Tibial artery (tissue), 4 donors: ENCODE measurements around the gene INO80.
A peak's percentile ranks its signal among the peaks of the same experiment; 100 is the strongest.
"Not testable (repeated sequence)": the region's sequence is repeated elsewhere in the genome, so short reads cannot be mapped to it uniquely, and the experiment has no call there.

Experiments
- DNase-seq, 2 donors: peaks; one replicate each; pipeline ENCODE4 v3.0.0-alpha.2; 2019
- H3K27ac ChIP-seq, 2 donors: fragments of 200-600 bp; sonication (generic) in 1 of 2; 1 replicate in 1 of 2; 2 replicates in 1 of 2; pipeline ENCODE4 v1.5.1; 2018 to 2019; ENCODE audit warnings: mild to moderate bottlenecking in 1 of 2
- H3K27me3 ChIP-seq, 2 donors: fragments of 200-600 bp; sonication (generic) in 1 of 2; one replicate each; pipeline versions ENCODE4 v1.5.1 to v1.6.0; 2016 to 2019
- H3K36me3 ChIP-seq, 3 donors: fragments of 200-600 bp; sonication (generic) in 2 of 3; one replicate each; pipeline ENCODE4 v1.5.1; 2016 to 2019; ENCODE audit warnings: mild to moderate bottlenecking in 2 of 3
- H3K4me1 ChIP-seq, 4 donors: fragments of 200-600 bp; sonication (generic) in 2 of 4; 1 replicate in 3 of 4; 2 replicates in 1 of 4; pipeline ENCODE4 v1.5.1; 2016 to 2019
- H3K4me3 ChIP-seq, 2 donors: fragments of 200-600 bp; sonication (generic) in 1 of 2; 1 replicate in 1 of 2; 2 replicates in 1 of 2; pipeline ENCODE4 v1.5.1; 2018 to 2019; ENCODE audit warnings: mild to moderate bottlenecking in 2 of 2
- H3K9me3 ChIP-seq, 3 donors: fragments of 200-600 bp; sonication (generic) in 1 of 3; one replicate each; pipeline ENCODE4 v1.5.1; 2016 to 2019
- intact Hi-C: fragments of 100-400 bp; cut with DNase I; formaldehyde crosslinking; loops from one replicate; pipeline ENCODE4 v1.15.0; 2023; ENCODE audit warnings: low total_unique reads
- TF ChIP-seq, protein P1 (sequence below), 2 experiments: fragments of 200-600 bp in 1 of 2; fragments of 450-650 bp in 1 of 2; IDR thresholded peaks; one replicate each; pipeline ENCODE4 v1.5.1; 2017 to 2019; ENCODE audit warnings: antibody characterized with exemption in 2 of 2, mild to moderate bottlenecking in 1 of 2, moderate library complexity in 1 of 2

The INO80 gene

DNA sequence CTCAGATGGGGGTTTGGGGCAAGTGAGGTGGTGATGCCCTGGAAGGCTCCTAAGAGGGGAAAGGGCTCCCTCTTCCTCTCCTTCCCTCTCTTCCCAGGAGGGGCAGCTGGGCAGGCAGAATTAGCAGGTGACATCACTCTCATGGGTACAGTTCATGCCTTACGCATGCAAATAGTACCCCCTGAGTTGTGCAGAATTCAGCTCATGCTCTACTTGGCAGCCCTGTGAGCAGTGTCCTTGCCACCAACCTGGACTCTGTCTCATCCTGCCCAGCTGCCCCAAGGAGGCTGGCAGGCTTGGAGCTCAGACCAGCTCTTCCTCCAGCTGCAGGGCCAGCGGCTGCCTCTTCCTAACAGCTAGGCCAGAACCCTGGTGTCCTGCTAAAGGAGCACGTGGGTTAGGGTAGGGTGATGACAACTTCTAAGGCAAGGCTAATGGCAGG lies 159.5 kb downstream of the INO80 start:
- Histone ChIP-seq H3K4me3 (no peak overlapping the region), H3K9me3 (no peaks in the 10 kb centered on the region), H3K4me1 (peaks cover 0 to 55% (median 39%) of the 10 kb centered on the region in 4 donors), H3K27me3 (no peaks in the 10 kb centered on the region), H3K27ac (peak overlapping the region; percentile 70 to 72), H3K36me3 (no peaks in the 10 kb centered on the region)
- intact Hi-C loops: no loop called here
- TF ChIP-seq, protein P1, sequence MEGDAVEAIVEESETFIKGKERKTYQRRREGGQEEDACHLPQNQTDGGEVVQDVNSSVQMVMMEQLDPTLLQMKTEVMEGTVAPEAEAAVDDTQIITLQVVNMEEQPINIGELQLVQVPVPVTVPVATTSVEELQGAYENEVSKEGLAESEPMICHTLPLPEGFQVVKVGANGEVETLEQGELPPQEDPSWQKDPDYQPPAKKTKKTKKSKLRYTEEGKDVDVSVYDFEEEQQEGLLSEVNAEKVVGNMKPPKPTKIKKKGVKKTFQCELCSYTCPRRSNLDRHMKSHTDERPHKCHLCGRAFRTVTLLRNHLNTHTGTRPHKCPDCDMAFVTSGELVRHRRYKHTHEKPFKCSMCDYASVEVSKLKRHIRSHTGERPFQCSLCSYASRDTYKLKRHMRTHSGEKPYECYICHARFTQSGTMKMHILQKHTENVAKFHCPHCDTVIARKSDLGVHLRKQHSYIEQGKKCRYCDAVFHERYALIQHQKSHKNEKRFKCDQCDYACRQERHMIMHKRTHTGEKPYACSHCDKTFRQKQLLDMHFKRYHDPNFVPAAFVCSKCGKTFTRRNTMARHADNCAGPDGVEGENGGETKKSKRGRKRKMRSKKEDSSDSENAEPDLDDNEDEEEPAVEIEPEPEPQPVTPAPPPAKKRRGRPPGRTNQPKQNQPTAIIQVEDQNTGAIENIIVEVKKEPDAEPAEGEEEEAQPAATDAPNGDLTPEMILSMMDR (IDR thresholded peaks at IDR 0.05): no peak
- no peak for DNase-seq

DNA sequence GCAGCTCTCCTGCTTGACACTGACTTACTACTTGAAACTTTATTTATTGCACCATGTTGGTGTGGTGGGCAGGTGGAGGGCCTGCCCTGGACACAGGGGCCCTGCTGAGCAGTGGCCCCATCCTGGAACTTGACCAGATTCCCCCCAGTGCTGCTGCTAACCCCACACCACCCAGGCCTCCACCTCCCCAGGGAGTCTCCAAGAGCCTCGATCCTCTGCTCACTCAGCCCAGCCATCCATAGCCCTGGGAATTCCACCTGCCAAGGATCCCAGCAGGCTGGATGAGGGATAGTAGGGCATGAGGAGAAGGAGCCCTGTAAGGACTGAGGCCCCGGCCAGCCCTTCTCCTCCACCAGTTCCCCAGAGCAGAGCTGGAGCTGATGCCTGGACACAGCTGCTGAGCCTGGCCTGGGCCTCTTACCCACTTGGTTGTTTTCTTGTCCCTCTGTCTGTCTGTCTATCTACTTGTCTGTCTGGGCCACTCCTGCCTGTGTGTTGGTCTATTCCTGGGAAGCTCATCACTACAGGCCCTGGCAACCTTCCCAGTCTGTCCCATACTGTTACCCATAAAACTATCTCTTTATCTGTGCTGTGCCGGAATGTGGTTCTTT lies 160.0 kb downstream of the INO80 start:
- no peak overlapping the region for H3K4me3 ChIP-seq
- no peaks in the 10 kb centered on the region for H3K9me3 ChIP-seq
- H3K27me3 ChIP-seq: no peaks in the 10 kb centered on the region
- TF ChIP-seq, protein P1 (IDR thresholded peaks at IDR 0.05): no peak
- H3K4me1 ChIP-seq: peaks cover 0 to 55% (median 39%) of the 10 kb centered on the region in 4 donors
- H3K27ac ChIP-seq: peak overlapping the region; percentile 70 to 72
- H3K36me3 ChIP-seq: no peaks in the 10 kb centered on the region
- no peak for DNase-seq
- intact Hi-C loops: no loop called here

DNA sequence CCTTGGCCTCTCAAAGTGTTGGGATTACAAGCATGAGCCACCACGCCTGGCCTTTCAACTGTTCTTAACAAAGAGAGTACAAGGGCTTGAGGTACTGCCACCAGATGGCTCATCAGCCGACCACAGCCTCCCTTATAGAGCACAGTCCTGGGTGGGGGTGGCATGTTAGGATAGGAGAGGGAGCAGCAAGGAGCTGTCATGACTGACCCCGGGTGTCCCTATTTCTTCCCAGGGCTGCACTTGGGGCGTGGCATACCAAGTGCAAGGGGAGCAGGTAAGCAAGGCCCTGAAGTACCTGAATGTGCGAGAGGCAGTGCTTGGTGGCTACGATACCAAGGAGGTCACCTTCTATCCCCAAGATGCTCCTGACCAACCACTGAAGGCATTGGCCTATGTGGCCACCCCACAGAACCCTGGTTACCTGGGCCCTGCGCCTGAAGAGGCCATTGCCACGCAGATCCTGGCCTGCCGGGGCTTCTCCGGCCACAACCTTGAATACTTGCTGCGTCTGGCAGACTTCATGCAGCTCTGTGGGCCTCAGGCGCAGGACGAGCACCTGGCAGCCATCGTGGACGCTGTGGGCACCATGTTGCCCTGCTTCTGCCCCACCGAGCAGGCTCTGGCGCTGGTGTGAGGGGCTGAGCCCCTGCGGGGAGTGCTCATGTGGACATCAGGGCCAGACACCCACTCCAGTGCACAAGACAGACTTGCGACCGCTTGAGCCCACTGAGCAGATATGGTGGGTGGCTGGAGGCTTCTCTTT lies 160.8 kb downstream of the INO80 start:
- intact Hi-C loops: no loop called here
- H3K4me1 ChIP-seq: peaks cover 0 to 55% (median 39%) of the 10 kb centered on the region in 4 donors
- TF ChIP-seq, protein P1 (IDR thresholded peaks at IDR 0.05): no peak

DNA sequence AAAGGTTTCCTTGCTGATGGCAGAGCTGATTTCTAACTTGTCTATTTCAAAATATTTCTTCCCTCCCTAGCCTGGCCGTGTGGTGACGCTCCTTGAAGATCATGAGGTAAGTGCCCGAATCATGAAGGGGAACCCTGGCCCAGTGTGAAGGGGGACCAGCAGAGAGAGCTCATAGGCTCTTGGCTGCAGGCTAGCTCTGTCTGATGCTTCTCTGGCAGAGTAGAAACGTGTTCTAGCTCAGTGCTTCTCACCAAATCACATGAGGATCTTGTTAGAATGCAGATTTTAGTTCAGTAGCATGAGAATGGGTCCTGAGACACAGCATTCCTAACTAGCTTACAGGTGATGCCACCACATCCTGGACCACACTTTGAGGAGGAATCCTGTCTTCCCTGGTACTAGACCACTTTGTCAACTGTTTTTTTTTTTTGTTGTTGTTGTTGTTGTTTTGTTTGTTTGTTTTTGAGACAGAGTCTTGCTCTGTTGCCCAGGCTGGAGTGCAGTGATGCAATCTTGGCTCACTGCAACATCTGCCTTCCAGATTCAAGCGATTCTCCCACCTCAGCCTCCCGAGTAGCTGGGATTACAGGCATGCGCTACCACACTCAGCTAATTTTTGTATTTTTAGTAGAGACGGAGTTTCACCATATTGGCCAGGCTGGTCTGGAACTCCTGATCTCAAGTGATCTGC lies 161.8 kb downstream of the INO80 start:
- H3K9me3 ChIP-seq, H3K36me3 ChIP-seq, H3K27me3 ChIP-seq, intact Hi-C loops, DNase-seq: not testable (repeated sequence)
- Histone ChIP-seq H3K27ac (peak overlapping the region; percentile 81 to 82), H3K4me3 (peak overlapping the region; percentile 77 to 87), H3K4me1 (peaks cover 0 to 55% (median 39%) of the 10 kb centered on the region in 4 donors)

More for the DNA sequence above, 160.8 kb downstream of the INO80 start:
- no peak for DNase-seq
- Histone ChIP-seq H3K9me3 (no peaks in the 10 kb centered on the region), H3K27me3 (no peaks in the 10 kb centered on the region), H3K27ac (peak overlapping the region; percentile 70 to 72), H3K4me3 (no peak overlapping the region), H3K36me3 (no peaks in the 10 kb centered on the region)

DNA sequence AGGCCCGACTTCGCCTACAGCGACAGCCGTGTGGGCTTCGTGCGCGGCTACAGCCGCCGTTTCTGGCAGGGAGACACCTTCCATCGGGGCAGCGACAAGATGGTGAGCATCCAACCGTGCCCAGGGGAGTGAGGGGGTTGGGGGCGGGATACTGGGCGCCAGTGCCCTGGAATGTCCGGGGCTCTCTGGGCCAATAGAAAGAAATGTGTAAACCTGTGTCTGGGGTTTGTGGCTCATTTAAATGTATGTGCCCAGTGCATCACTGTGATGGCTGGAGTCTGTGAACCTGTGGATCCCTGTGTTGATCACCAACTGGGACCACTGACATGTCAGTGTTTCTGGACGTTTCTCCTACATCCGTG lies 162.4 kb downstream of the INO80 start:
- intact Hi-C loops: no loop called here
- H3K27me3 ChIP-seq: no peaks in the 10 kb centered on the region
- H3K4me3 ChIP-seq: peak overlapping the region; percentile 77 to 87
- peak overlapping the region; percentile 81 to 82 for H3K27ac ChIP-seq
- TF ChIP-seq, protein P1 (IDR thresholded peaks at IDR 0.05): no peak
- peaks cover 0 to 55% (median 39%) of the 10 kb centered on the region in 4 donors for H3K4me1 ChIP-seq
- no peaks in the 10 kb centered on the region for H3K9me3 ChIP-seq
- DNase-seq: no peak
- H3K36me3 ChIP-seq: no peaks in the 10 kb centered on the region
